Smooth muscle cell (in vitro differentiated cells): ENCODE data around the gene GSN. TPM values are rescaled to one million over a fixed set of nuclear protein-coding genes. Genes with fewer than 3 reads are reported as not detected.

Source experiments
- DNase-seq: peaks from one replicate; lab custom pipeline; 2025; ENCODE audit not compliant: unreplicated experiment; lab: John Stamatoyannopoulos, UW
- H2AFZ ChIP-seq: fragments of 200-600 bp; sonication (generic); 2 replicates; pipeline ENCODE4 v1.6.0; 2016; ENCODE audit warnings: antibody characterized with exemption, low read depth, mild to moderate bottlenecking
- H3F3A ChIP-seq: fragments of 200-600 bp; sonication (generic); 2 replicates; pipeline ENCODE4 v1.6.0; 2017; ENCODE audit warnings: antibody characterized with exemption, low read depth
- H3K27ac ChIP-seq: fragments of 200-600 bp; sonication (generic); 2 replicates; pipeline ENCODE4 v1.5.1; 2016; ENCODE audit warnings: low read depth, mild to moderate bottlenecking
- H3K27me3 ChIP-seq: fragments of 200-600 bp; sonication (generic); 2 replicates; pipeline ENCODE4 v1.6.1; 2016; ENCODE audit warnings: low read depth, mild to moderate bottlenecking
- H3K36me3 ChIP-seq: fragments of 200-600 bp; sonication (generic); 2 replicates; pipeline ENCODE4 v1.5.1; 2016; ENCODE audit warnings: low read depth
- H3K4me1 ChIP-seq: fragments of 200-600 bp; sonication (generic); 2 replicates; pipeline ENCODE4 v1.5.1; 2016; ENCODE audit warnings: low read depth
- H3K4me2 ChIP-seq: fragments of 200-600 bp; sonication (generic); 2 replicates; pipeline ENCODE4 v1.6.0; 2016; ENCODE audit warnings: mild to moderate bottlenecking
- H3K4me3 ChIP-seq: fragments of 200-600 bp; sonication (generic); 2 replicates; pipeline ENCODE4 v1.5.1; 2016; ENCODE audit warnings: mild to moderate bottlenecking
- H3K79me2 ChIP-seq: fragments of 200-600 bp; sonication (generic); 2 replicates; pipeline ENCODE4 v1.6.0; 2016; ENCODE audit warnings: low read depth, mild to moderate bottlenecking
- H3K9ac ChIP-seq: fragments of 200-600 bp; sonication (generic); 2 replicates; pipeline ENCODE4 v1.6.0; 2016; ENCODE audit warnings: low read depth
- H3K9me3 ChIP-seq: fragments of 200-600 bp; sonication (generic); replicated peaks from 2 replicates; pipeline ENCODE4 v1.5.1; 2016; ENCODE audit warnings: low read depth
- H4K20me1 ChIP-seq: fragments of 200-600 bp; sonication (generic); 2 replicates; pipeline ENCODE4 v1.6.0; 2016; ENCODE audit warnings: low read depth
- WGBS: methylation state at CpG from one replicate; pipeline ENCODE4 v1.1.7; 2016; ENCODE audit warnings: low lambda C conversion rate; 5-methylcytosine and 5-hydroxymethylcytosine counted together
- polyA plus RNA-seq: library from polyadenylated mRNA; unstranded; fragments of >200 nt; fragmentation: Nextera tagmentation; extraction: Ambion mirVana; gene quantifications from 2 replicates; pipeline ENCODE4 v1.2.1, GENCODE V29; 2016
- total RNA-seq: library from RNA; depleted of rRNA; stranded (reverse); fragments of >200 nt; gene quantifications from 2 replicates; pipeline ENCODE4 v1.2.3, GENCODE V29; 2014
- TF ChIP-seq, protein P1 (sequence below): fragments of 200-600 bp; sonication (generic); IDR thresholded peaks from 2 replicates; pipeline ENCODE4 v1.5.1; 2017; ENCODE audit warnings: borderline replicate concordance, mild to moderate bottlenecking, antibody characterized with exemption; ENCODE audit not compliant: insufficient read depth, poor library complexity, severe bottlenecking

GSN gene
- total and polyA plus RNA-seq, 2 experiments from 2014 or later: 337 to 685 TPM

DNA sequence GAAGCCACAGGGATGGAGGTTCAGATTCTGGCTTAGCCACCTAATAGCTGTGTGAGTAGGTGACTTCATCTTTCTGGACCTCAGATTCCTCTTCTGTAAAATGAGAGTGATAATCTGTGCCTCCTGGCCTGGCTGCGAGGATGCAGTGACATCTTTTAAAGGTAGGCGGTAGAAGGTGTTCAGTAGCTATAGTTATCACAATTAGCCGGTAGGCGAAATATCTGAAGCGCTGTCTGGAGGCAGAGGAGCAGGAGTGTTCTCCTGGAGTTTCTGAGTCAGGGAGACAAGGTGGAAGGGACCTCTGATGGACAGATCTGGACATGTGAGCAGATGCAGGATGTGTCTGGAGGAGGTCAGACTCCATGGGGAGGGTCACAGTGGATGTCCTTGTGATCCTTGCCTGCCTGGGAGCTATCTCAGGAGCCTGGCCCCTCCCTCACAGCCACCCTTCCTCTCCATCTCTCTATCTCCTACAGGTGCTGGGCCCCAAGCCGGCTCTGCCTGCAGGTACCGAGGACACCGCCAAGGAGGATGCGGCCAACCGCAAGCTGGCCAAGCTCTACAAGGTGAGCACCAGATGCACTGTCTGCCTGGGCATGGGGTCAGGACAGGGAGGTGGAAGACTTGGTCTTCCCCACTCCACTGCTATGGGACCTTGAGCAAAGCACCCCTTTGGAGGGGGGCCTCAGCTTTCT lies 45.6 kb downstream of the GSN start:
- Histone ChIP-seq H3F3A (peaks cover 18% of the 10 kb centered on the region), H3K27me3 (no peaks in the 10 kb centered on the region), H3K9ac (no peak overlapping the region), H3K27ac (no peak overlapping the region), H4K20me1 (peaks cover 6% of the 10 kb centered on the region), H2AFZ (no peak overlapping the region), H3K4me1 (no peaks in the 10 kb centered on the region), H3K36me3 (peaks cover 12% of the 10 kb centered on the region), H3K4me3 (no peak overlapping the region), H3K9me3 (no peaks in the 10 kb centered on the region), H3K4me2 (no peak overlapping the region), H3K79me2 (no peaks in the 10 kb centered on the region)
- 96% methylated on average over 10 of the region's 10 CpGs for WGBS
- DNase-seq: no peak
- TF ChIP-seq, protein P1, sequence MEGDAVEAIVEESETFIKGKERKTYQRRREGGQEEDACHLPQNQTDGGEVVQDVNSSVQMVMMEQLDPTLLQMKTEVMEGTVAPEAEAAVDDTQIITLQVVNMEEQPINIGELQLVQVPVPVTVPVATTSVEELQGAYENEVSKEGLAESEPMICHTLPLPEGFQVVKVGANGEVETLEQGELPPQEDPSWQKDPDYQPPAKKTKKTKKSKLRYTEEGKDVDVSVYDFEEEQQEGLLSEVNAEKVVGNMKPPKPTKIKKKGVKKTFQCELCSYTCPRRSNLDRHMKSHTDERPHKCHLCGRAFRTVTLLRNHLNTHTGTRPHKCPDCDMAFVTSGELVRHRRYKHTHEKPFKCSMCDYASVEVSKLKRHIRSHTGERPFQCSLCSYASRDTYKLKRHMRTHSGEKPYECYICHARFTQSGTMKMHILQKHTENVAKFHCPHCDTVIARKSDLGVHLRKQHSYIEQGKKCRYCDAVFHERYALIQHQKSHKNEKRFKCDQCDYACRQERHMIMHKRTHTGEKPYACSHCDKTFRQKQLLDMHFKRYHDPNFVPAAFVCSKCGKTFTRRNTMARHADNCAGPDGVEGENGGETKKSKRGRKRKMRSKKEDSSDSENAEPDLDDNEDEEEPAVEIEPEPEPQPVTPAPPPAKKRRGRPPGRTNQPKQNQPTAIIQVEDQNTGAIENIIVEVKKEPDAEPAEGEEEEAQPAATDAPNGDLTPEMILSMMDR: no peak

DNA sequence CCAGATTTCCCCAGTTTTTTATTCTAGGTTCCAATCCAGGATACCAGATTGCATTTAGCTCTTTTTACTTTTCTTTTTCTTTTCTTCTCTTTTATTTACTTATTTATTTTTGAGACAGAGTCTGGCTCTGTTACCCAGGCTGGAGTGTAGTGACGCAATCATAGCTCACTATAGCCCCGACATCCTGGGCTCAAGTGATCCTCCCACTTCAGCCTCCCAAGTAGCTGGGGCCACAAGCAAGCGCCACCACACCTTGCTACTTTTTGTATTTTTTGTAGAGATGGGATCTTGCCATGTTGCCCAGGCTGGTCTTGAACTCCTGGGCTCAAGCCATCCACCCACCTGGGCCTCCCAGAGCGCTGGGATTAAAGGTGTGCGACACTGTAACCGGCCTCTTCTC lies 48.4 kb downstream of the GSN start:
- Histone ChIP-seq H3F3A (peaks cover 20% of the 10 kb centered on the region), H3K27ac (peak overlapping the region; percentile 50), H3K36me3 (peaks cover 12% of the 10 kb centered on the region), H3K79me2 (no peaks in the 10 kb centered on the region), H2AFZ (no peak overlapping the region), H3K4me3 (no peak overlapping the region), H3K9me3 (no peaks in the 10 kb centered on the region), H4K20me1 (peaks cover 22% of the 10 kb centered on the region), H3K27me3 (no peaks in the 10 kb centered on the region), H3K4me2 (no peak overlapping the region), H3K4me1 (no peaks in the 10 kb centered on the region), H3K9ac (no peak overlapping the region)
- 94% methylated on average over 6 of the region's 6 CpGs for WGBS
- TF ChIP-seq, protein P1: no peak
- no peak for DNase-seq

DNA sequence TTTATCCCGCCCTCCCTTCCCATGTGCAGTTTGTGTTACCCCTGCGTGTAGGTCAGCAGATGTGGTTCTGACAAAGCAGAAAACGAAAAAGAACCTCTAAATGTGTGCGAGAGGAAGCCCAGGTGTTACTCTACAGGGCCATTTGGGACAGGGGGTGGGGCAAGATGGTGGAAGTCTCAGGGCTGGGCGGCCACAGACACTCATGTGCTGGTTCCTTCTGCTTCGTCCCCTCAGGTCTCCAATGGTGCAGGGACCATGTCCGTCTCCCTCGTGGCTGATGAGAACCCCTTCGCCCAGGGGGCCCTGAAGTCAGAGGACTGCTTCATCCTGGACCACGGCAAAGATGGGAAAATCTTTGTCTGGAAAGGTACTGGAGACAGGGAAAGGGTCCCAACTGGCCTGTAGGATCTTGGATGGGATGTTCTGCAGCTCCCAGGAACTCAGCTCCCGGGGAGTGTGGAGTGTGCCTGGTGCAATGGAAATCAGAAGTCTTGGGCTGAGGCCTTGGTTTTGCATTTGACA lies 49.0 kb downstream of the GSN start:
- no peak overlapping the region for H3K4me3 ChIP-seq
- no peaks in the 10 kb centered on the region for H3K27me3 ChIP-seq
- no peaks in the 10 kb centered on the region for H3K79me2 ChIP-seq
- H3K9me3 ChIP-seq: no peaks in the 10 kb centered on the region
- no peak overlapping the region for H3K4me2 ChIP-seq
- H3K27ac ChIP-seq: peak overlapping the region; percentile 50
- H3K4me1 ChIP-seq: no peaks in the 10 kb centered on the region
- H4K20me1 ChIP-seq: peaks cover 17% of the 10 kb centered on the region
- TF ChIP-seq, protein P1: no peak
- H3F3A ChIP-seq: peaks cover 20% of the 10 kb centered on the region
- no peak overlapping the region for H2AFZ ChIP-seq
- peaks cover 6% of the 10 kb centered on the region for H3K36me3 ChIP-seq
- no peak for DNase-seq
- no peak overlapping the region for H3K9ac ChIP-seq
- WGBS: 95% methylated on average over 11 of the region's 11 CpGs
